HEK293 (cell line): Measurements from ENCODE around the gene THEMIS2.
A peak's percentile ranks its signal among the peaks of the same experiment; 100 is the strongest.

ENCODE experiments used
- CTCF ChIA-PET: fragments of 350-600 bp; formaldehyde crosslinking; extraction: SDS; loops from one replicate; lab custom pipeline; 2021; ENCODE audit warnings: antibody characterized with exemption; lab: Yijun Ruan, JAX
- POLR2A ChIA-PET: fragments of 300-600 bp; formaldehyde crosslinking; extraction: SDS; loops from one replicate; lab custom pipeline; 2020; ENCODE audit warnings: antibody characterized with exemption, inconsistent platforms; lab: Yijun Ruan, JAX
- H3K27ac ChIP-seq: fragments of 200-500 bp; sonication (Bioruptor generic); 2 replicates; pipeline ENCODE4 v1.5.1; 2014; ENCODE audit warnings: low read depth, low read length, control low read depth, inconsistent platforms; ENCODE audit errors: extremely low read depth
- H3K36me3 ChIP-seq, 2 experiments: fragments of 200-500 bp in 1 of 2; sonication (Bioruptor generic) in 1 of 2; 1 replicate in 1 of 2; 2 replicates in 1 of 2; pipeline ENCODE4 v1.5.1; 2014 to 2017; ENCODE audit warnings: inconsistent platforms in 2 of 2, low read length in 2 of 2; ENCODE audit not compliant: control insufficient read depth in 2 of 2, insufficient read depth in 1 of 2
- H3K4me1 ChIP-seq: fragments of 200-500 bp; sonication (Bioruptor generic); 2 replicates; pipeline ENCODE4 v1.5.1; 2014; ENCODE audit warnings: mild to moderate bottlenecking, low read length, inconsistent platforms; ENCODE audit not compliant: control insufficient read depth, insufficient read depth
- H3K4me3 ChIP-seq: 2 replicates; pipeline ENCODE4 v1.5.1; 2011; ENCODE audit warnings: low read depth, mild to moderate bottlenecking, control low read depth, low read length, moderate library complexity
- H3K9me3 ChIP-seq: fragments of 200-500 bp; sonication (Bioruptor generic); 2 replicates; pipeline ENCODE4 v1.5.1; 2014; ENCODE audit warnings: low read depth, low read length, inconsistent platforms; ENCODE audit not compliant: control insufficient read depth, insufficient read depth
- GLIS2 ChIP-seq: fragments of 450-650 bp; formaldehyde crosslinking; IDR thresholded peaks from 2 replicates; pipeline ENCODE4 v1.5.1; 2016; ENCODE audit warnings: missing biosample characterization, missing genetic modification characterization
- SALL2 ChIP-seq: fragments of 450-650 bp; formaldehyde crosslinking; IDR thresholded peaks from 2 replicates; pipeline ENCODE4 v1.5.0; 2017; ENCODE audit warnings: missing biosample characterization, mild to moderate bottlenecking, missing genetic modification characterization, borderline replicate concordance
- SCRT2 ChIP-seq: fragments of 450-650 bp; formaldehyde crosslinking; IDR thresholded peaks from 2 replicates; pipeline ENCODE4 v1.5.1; 2016; ENCODE audit warnings: missing biosample characterization, missing genetic modification characterization
- ZBTB48 ChIP-seq: fragments of 450-650 bp; formaldehyde crosslinking; IDR thresholded peaks from 2 replicates; pipeline ENCODE4 v1.5.1; 2016; ENCODE audit warnings: missing biosample characterization, missing genetic modification characterization
- ZNF169 ChIP-seq: fragments of 450-650 bp; formaldehyde crosslinking; IDR thresholded peaks from 2 replicates; pipeline ENCODE4 v1.5.1; 2016; ENCODE audit warnings: missing biosample characterization, missing genetic modification characterization
- ZNF19 ChIP-seq: fragments of 450-650 bp; formaldehyde crosslinking; IDR thresholded peaks from 2 replicates; pipeline ENCODE4; 2016; ENCODE audit warnings: missing biosample characterization, missing genetic modification characterization, low read depth
- ZNF530 ChIP-seq: fragments of 450-650 bp; formaldehyde crosslinking; IDR thresholded peaks from 2 replicates; pipeline ENCODE4 v1.5.1; 2016; ENCODE audit warnings: low read depth, missing biosample characterization, missing genetic modification characterization
- ZNF600 ChIP-seq: fragments of 450-650 bp; formaldehyde crosslinking; IDR thresholded peaks from 2 replicates; pipeline ENCODE4 v1.5.1; 2016; ENCODE audit warnings: missing biosample characterization, missing genetic modification characterization
- ZNF777 ChIP-seq: fragments of 450-650 bp; formaldehyde crosslinking; IDR thresholded peaks from 2 replicates; pipeline ENCODE4 v1.5.1; 2017; ENCODE audit warnings: missing biosample characterization, missing genetic modification characterization, borderline replicate concordance
- TF ChIP-seq, protein P1 (sequence below): fragments of 450-650 bp; formaldehyde crosslinking; IDR thresholded peaks from 2 replicates; pipeline ENCODE4 v1.5.1; 2016; ENCODE audit warnings: missing biosample characterization, missing genetic modification characterization
- TF ChIP-seq, protein P2 (sequence below): fragments of 450-650 bp; formaldehyde crosslinking; IDR thresholded peaks from 2 replicates; pipeline ENCODE4 v1.5.1; 2016; ENCODE audit warnings: missing biosample characterization, missing genetic modification characterization
- TF ChIP-seq, protein P3 (sequence below): fragments of 450-650 bp; formaldehyde crosslinking; IDR thresholded peaks from 2 replicates; pipeline ENCODE4 v1.5.1; 2017; ENCODE audit warnings: missing biosample characterization, missing genetic modification characterization
- TF ChIP-seq, protein P4 (sequence below): fragments of 450-650 bp; formaldehyde crosslinking; IDR thresholded peaks from 2 replicates; pipeline ENCODE4 v1.5.1; 2016; ENCODE audit warnings: missing biosample characterization, missing genetic modification characterization, borderline replicate concordance

The THEMIS2 gene

DNA sequence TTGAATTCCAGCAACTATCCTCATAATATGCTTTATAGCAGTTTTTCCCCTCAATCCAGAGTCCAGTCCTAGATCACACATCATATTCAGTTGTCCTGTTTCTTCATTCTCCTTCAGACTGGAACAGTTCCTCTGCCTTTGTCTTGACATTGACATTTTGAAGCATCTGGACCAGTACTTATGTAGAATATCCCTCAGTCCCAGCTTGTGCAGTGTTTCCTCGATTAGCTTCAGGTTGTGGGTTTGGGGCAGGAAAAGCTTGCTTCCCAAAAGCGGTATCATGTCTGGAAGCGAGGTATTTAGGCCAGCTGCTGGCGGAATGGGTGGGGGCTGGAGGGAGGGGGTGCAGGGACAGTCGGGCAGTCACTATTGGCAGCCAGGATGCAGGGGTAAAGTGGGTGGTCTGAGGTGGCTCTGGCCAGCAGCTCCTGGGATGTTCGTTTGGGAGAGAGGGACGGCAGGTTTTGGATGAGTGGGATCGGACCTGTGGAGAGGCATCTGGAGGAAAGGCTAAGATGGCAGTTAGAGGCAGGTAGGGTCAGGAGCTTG lies 6.5 kb downstream of the THEMIS2 start:
- peak; percentile 55 for TF ChIP-seq ZNF600
- TF ChIP-seq, protein P1, sequence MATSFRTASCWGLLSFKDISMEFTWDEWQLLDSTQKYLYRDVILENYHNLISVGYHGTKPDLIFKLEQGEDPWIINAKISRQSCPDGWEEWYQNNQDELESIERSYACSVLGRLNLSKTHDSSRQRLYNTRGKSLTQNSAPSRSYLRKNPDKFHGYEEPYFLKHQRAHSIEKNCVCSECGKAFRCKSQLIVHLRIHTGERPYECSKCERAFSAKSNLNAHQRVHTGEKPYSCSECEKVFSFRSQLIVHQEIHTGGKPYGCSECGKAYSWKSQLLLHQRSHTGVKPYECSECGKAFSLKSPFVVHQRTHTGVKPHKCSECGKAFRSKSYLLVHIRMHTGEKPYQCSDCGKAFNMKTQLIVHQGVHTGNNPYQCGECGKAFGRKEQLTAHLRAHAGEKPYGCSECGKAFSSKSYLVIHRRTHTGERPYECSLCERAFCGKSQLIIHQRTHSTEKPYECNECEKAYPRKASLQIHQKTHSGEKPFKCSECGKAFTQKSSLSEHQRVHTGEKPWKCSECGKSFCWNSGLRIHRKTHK (tag by site-specific recombination): no peak
- Histone ChIP-seq H3K9me3 (no peaks in the 10 kb centered on the region), H3K4me3 (no peak overlapping the region), H3K4me1 (peaks cover 3% of the 10 kb centered on the region; the same call in 1 of the 2 replicates), H3K36me3 (peaks cover 0 to 18% of the 10 kb centered on the region in 2 experiments; a peak in 1 of 3 replicates), H3K27ac (no peak overlapping the region)
- ChIA-PET POLR2A (no interaction called here), CTCF (no interaction called here)

- H3K4me3 ChIP-seq: no peak overlapping the region
- POLR2A ChIA-PET: no interaction called here
- peaks cover 0 to 25% of the 10 kb centered on the region in 2 experiments; a peak in 1 of 3 replicates for H3K36me3 ChIP-seq
- peaks cover 3% of the 10 kb centered on the region; the same call in 1 of the 2 replicates for H3K4me1 ChIP-seq
- no peak overlapping the region for H3K27ac ChIP-seq
- CTCF ChIA-PET: no interaction called here
- TF ChIP-seq, protein P2, sequence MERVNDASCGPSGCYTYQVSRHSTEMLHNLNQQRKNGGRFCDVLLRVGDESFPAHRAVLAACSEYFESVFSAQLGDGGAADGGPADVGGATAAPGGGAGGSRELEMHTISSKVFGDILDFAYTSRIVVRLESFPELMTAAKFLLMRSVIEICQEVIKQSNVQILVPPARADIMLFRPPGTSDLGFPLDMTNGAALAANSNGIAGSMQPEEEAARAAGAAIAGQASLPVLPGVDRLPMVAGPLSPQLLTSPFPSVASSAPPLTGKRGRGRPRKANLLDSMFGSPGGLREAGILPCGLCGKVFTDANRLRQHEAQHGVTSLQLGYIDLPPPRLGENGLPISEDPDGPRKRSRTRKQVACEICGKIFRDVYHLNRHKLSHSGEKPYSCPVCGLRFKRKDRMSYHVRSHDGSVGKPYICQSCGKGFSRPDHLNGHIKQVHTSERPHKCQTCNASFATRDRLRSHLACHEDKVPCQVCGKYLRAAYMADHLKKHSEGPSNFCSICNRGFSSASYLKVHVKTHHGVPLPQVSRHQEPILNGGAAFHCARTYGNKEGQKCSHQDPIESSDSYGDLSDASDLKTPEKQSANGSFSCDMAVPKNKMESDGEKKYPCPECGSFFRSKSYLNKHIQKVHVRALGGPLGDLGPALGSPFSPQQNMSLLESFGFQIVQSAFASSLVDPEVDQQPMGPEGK (tag by site-specific recombination): no peak
- TF ChIP-seq SALL2 (tag by site-specific recombination): no peak
- TF ChIP-seq ZBTB48 (tag by site-specific recombination): no peak
- TF ChIP-seq, protein P3, sequence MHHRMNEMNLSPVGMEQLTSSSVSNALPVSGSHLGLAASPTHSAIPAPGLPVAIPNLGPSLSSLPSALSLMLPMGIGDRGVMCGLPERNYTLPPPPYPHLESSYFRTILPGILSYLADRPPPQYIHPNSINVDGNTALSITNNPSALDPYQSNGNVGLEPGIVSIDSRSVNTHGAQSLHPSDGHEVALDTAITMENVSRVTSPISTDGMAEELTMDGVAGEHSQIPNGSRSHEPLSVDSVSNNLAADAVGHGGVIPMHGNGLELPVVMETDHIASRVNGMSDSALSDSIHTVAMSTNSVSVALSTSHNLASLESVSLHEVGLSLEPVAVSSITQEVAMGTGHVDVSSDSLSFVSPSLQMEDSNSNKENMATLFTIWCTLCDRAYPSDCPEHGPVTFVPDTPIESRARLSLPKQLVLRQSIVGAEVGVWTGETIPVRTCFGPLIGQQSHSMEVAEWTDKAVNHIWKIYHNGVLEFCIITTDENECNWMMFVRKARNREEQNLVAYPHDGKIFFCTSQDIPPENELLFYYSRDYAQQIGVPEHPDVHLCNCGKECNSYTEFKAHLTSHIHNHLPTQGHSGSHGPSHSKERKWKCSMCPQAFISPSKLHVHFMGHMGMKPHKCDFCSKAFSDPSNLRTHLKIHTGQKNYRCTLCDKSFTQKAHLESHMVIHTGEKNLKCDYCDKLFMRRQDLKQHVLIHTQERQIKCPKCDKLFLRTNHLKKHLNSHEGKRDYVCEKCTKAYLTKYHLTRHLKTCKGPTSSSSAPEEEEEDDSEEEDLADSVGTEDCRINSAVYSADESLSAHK: no peak
- no peak for TF ChIP-seq SCRT2 (tag by site-specific recombination)
- no peak for TF ChIP-seq GLIS2 (tag by site-specific recombination)
- TF ChIP-seq, protein P4, sequence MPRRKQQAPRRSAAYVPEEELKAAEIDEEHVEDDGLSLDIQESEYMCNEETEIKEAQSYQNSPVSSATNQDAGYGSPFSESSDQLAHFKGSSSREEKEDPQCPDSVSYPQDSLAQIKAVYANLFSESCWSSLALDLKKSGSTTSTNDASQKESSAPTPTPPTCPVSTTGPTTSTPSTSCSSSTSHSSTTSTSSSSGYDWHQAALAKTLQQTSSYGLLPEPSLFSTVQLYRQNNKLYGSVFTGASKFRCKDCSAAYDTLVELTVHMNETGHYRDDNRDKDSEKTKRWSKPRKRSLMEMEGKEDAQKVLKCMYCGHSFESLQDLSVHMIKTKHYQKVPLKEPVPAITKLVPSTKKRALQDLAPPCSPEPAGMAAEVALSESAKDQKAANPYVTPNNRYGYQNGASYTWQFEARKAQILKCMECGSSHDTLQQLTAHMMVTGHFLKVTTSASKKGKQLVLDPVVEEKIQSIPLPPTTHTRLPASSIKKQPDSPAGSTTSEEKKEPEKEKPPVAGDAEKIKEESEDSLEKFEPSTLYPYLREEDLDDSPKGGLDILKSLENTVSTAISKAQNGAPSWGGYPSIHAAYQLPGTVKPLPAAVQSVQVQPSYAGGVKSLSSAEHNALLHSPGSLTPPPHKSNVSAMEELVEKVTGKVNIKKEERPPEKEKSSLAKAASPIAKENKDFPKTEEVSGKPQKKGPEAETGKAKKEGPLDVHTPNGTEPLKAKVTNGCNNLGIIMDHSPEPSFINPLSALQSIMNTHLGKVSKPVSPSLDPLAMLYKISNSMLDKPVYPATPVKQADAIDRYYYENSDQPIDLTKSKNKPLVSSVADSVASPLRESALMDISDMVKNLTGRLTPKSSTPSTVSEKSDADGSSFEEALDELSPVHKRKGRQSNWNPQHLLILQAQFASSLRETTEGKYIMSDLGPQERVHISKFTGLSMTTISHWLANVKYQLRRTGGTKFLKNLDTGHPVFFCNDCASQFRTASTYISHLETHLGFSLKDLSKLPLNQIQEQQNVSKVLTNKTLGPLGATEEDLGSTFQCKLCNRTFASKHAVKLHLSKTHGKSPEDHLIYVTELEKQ: no peak
- no peak for TF ChIP-seq ZNF777 (tag by site-specific recombination)
- H3K9me3 ChIP-seq: no peaks in the 10 kb centered on the region
Observed at GRCh38 chr1:27879374-27880082, 7.2 kb downstream of the THEMIS2 start.

GRCh38 chr1:27882543-27882903 lies 10.2 kb downstream of the THEMIS2 start:
- H3K4me3 ChIP-seq: no peak overlapping the region
- H3K36me3 ChIP-seq: peaks cover 0 to 54% of the 10 kb centered on the region in 2 experiments; a peak in 1 of 3 replicates
- TF ChIP-seq ZNF169 (tag by site-specific recombination) (no peak), ZNF530 (tag by site-specific recombination) (no peak), ZNF19 (tag by site-specific recombination) (no peak)
- TF ChIP-seq, all 188 proteins: peak for 0
- Histone ChIP-seq H3K9me3 (no peaks in the 10 kb centered on the region), H3K4me1 (no peaks in the 10 kb centered on the region), H3K27ac (no peak overlapping the region)
- ChIA-PET POLR2A (no interaction called here), CTCF (no interaction called here)
